ENCODE results near the gene RREB1.

RREB1 gene

DNA sequence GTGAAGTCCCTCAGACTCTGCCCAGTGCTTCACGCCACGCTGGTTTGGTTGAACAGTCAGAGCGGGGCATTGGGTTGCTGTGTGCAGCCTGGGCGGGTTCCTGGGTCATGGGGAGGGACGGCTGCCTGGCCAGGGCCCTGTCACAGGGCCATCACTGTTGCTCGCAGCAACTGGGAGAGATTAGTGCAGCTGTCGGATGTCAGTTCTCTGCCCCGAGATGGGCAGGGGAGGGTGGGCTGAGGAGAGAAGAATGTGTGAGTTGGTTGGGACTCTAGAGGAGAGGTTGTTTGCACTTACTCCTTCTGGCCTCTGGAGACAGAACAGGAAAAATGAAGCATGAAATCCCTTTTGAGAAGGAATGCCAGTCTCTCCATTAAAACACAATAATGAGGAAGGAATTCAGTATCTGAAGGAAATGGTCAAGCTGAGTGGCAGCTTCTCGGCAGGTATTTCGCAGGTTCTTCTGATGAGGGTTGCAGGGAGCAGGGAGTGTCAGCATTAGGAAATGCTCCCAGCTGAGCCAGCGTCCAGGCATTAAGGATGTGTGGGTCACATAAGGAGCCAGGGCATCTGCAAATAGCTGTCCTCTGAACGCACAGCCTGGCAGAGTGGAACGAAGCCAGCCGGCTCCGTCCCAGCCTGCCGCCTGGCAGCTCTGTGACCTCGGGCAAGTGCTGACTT lies 109.3 kb downstream of the RREB1 start:
- Histone ChIP-seq H4K20me1 (ENCODE audit: low read depth, low read length) (no peaks in the 10 kb centered on the region), H3K36me3 (ENCODE audit: low read length) (no peaks in the 10 kb centered on the region), H2AFZ (ENCODE audit: low read depth, low read length, severe bottlenecking) (no peak overlapping the region), H3K79me2 (ENCODE audit: insufficient read depth, low read length) (no peaks in the 10 kb centered on the region), H3K9ac (ENCODE audit: low read length) (no peak overlapping the region), H3K27me3 (ENCODE audit: low read length) (no peaks in the 10 kb centered on the region), H3K9me3 (ENCODE audit: insufficient read depth, low read length) (no peaks in the 10 kb centered on the region), H3K4me3 (ENCODE audit: insufficient read depth, low read length, poor library complexity, severe bottlenecking) (no peak overlapping the region), H3K27ac (ENCODE audit: low read depth, low read length) (no peak overlapping the region), H3F3A (ENCODE audit: insufficient read depth) (no peaks in the 10 kb centered on the region), H3K4me2 (ENCODE audit: low read depth, low read length, poor library complexity, severe bottlenecking) (no peak overlapping the region), H3K9me2 (replicated peaks; ENCODE audit: insufficient read depth, low read length) (no peaks in the 10 kb centered on the region)
- TF ChIP-seq, protein P1, sequence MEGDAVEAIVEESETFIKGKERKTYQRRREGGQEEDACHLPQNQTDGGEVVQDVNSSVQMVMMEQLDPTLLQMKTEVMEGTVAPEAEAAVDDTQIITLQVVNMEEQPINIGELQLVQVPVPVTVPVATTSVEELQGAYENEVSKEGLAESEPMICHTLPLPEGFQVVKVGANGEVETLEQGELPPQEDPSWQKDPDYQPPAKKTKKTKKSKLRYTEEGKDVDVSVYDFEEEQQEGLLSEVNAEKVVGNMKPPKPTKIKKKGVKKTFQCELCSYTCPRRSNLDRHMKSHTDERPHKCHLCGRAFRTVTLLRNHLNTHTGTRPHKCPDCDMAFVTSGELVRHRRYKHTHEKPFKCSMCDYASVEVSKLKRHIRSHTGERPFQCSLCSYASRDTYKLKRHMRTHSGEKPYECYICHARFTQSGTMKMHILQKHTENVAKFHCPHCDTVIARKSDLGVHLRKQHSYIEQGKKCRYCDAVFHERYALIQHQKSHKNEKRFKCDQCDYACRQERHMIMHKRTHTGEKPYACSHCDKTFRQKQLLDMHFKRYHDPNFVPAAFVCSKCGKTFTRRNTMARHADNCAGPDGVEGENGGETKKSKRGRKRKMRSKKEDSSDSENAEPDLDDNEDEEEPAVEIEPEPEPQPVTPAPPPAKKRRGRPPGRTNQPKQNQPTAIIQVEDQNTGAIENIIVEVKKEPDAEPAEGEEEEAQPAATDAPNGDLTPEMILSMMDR (IDR thresholded peaks at IDR 0.05; ENCODE audit: insufficient read depth, low read length, poor library complexity, severe bottlenecking) = no peak
- no peak for TF ChIP-seq EZH2phosphoT487 (conservative IDR thresholded peaks at IDR 0.05; ENCODE audit: low read length)

- H3K36me3 ChIP-seq (ENCODE audit: low read length) = no peaks in the 10 kb centered on the region
- TF ChIP-seq, protein P1 (IDR thresholded peaks at IDR 0.05; ENCODE audit: insufficient read depth, low read length, poor library complexity, severe bottlenecking) = no peak
- TF ChIP-seq EZH2phosphoT487 (conservative IDR thresholded peaks at IDR 0.05; ENCODE audit: low read length) = no peak
Observed at GRCh38 chr6:7218406-7218988, 110.7 kb downstream of the RREB1 start.

GRCh38 chr6:7219310-7219709 lies 111.5 kb downstream of the RREB1 start:
- no peaks in the 10 kb centered on the region for H3K9me3 ChIP-seq (ENCODE audit: insufficient read depth, low read length)
- no peaks in the 10 kb centered on the region for H3F3A ChIP-seq (ENCODE audit: insufficient read depth)
- H3K36me3 ChIP-seq (ENCODE audit: low read length) = no peaks in the 10 kb centered on the region
- no peak overlapping the region for H2AFZ ChIP-seq (ENCODE audit: low read depth, low read length, severe bottlenecking)
- no peaks in the 10 kb centered on the region for H3K9me2 ChIP-seq (replicated peaks; ENCODE audit: insufficient read depth, low read length)
- H3K27me3 ChIP-seq (ENCODE audit: low read length) = no peaks in the 10 kb centered on the region
- no peaks in the 10 kb centered on the region for H4K20me1 ChIP-seq (ENCODE audit: low read depth, low read length)
- no peak overlapping the region for H3K9ac ChIP-seq (ENCODE audit: low read length)
- H3K27ac ChIP-seq (ENCODE audit: low read depth, low read length) = no peak overlapping the region
- no peak overlapping the region for H3K4me3 ChIP-seq (ENCODE audit: insufficient read depth, low read length, poor library complexity, severe bottlenecking)
- no peak overlapping the region for H3K4me2 ChIP-seq (ENCODE audit: low read depth, low read length, poor library complexity, severe bottlenecking)
- H3K79me2 ChIP-seq (ENCODE audit: insufficient read depth, low read length) = no peaks in the 10 kb centered on the region
- TF ChIP-seq, protein P1 (IDR thresholded peaks at IDR 0.05; ENCODE audit: insufficient read depth, low read length, poor library complexity, severe bottlenecking) = no peak
- TF ChIP-seq EZH2phosphoT487 (conservative IDR thresholded peaks at IDR 0.05; ENCODE audit: low read length) = no peak

More at GRCh38 chr6:7218406-7218988, 110.7 kb downstream of the RREB1 start:
- H3K9me3 ChIP-seq (ENCODE audit: insufficient read depth, low read length) = no peaks in the 10 kb centered on the region
- H2AFZ ChIP-seq (ENCODE audit: low read depth, low read length, severe bottlenecking) = no peak overlapping the region
- H3K9me2 ChIP-seq (replicated peaks; ENCODE audit: insufficient read depth, low read length) = no peaks in the 10 kb centered on the region
- H4K20me1 ChIP-seq (ENCODE audit: low read depth, low read length) = no peaks in the 10 kb centered on the region
- no peak overlapping the region for H3K4me3 ChIP-seq (ENCODE audit: insufficient read depth, low read length, poor library complexity, severe bottlenecking)
- H3K79me2 ChIP-seq (ENCODE audit: insufficient read depth, low read length) = no peaks in the 10 kb centered on the region
- no peaks in the 10 kb centered on the region for H3F3A ChIP-seq (ENCODE audit: insufficient read depth)
- no peak overlapping the region for H3K4me2 ChIP-seq (ENCODE audit: low read depth, low read length, poor library complexity, severe bottlenecking)
- H3K27ac ChIP-seq (ENCODE audit: low read depth, low read length) = no peak overlapping the region
- H3K27me3 ChIP-seq (ENCODE audit: low read length) = no peaks in the 10 kb centered on the region
- H3K9ac ChIP-seq (ENCODE audit: low read length) = no peak overlapping the region
